ENCODE data around the gene RREB1.

The RREB1 gene

DNA sequence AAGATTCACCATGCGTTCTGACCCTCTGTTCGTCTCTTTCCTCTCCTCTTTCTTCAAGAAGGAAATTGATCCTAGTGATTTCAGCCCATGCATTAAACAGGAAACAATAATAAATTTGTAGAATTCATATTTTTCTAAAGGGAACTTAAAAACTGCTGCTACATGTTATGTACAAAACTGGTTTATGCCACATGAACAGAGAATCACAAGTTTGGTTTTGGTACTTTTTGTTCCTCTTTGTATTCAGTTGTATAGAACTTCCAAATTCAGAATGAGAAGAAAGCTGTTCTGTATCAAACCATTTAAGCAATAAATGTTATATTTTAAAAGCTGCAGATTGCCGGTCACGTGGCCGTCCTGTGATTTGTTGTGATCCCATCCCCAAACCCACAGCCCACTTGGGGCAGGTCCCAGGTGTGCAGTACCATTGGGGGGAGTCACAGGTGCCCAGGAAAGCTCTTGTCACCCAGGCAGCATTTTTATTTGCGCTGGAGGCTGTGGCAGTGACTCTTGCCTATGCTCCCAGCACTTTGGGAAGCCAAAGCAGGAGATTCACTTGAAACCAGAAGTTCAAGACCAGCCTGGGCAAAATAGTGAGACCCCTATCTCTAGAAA, 144.0 kb downstream of the RREB1 start:
- Histone ChIP-seq H3K36me3 (ENCODE audit: control insufficient read depth, insufficient read depth, low read length) (peaks cover 28% of the 10 kb centered on the region), H3K4me3 (replicated peaks; ENCODE audit: low read depth, low read length) (no peak overlapping the region), H3K27me3 (replicated peaks; ENCODE audit: control insufficient read depth, insufficient read depth, low read length) (no peaks in the 10 kb centered on the region)
- no peak for TF ChIP-seq CTCF (IDR thresholded peaks at IDR 0.05; ENCODE audit: insufficient read depth, low read length, poor library complexity, severe bottlenecking)
- no peak for DNase-seq (ENCODE audit: extremely low read depth, insufficient read length)

DNA sequence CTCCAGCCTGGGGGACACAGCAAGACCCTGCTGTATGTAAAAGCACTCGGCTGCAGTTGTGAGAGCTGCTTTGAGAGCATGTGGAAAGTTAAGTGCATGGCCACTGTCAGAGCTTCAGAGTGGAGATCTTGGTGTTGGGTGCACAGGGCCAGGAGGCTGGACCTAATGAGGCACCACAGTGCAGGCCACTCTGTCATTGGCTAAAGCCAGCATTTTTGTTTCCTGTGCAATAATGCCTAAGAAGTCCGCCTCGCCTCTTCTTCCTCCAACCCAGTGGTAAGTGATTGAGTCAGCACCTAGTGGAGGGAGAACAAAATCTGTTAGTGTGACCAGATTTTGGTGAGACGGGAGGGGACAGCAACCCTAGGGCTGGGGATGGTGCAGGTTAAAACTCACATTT, 144.6 kb downstream of the RREB1 start:
- Histone ChIP-seq H3K36me3 (ENCODE audit: control insufficient read depth, insufficient read depth, low read length) (peaks cover 25% of the 10 kb centered on the region), H3K4me3 (replicated peaks; ENCODE audit: low read depth, low read length) (no peak overlapping the region), H3K27me3 (replicated peaks; ENCODE audit: control insufficient read depth, insufficient read depth, low read length) (no peaks in the 10 kb centered on the region)
- no peak for TF ChIP-seq CTCF (IDR thresholded peaks at IDR 0.05; ENCODE audit: insufficient read depth, low read length, poor library complexity, severe bottlenecking)
- DNase-seq (ENCODE audit: extremely low read depth, insufficient read length) = no peak

DNA sequence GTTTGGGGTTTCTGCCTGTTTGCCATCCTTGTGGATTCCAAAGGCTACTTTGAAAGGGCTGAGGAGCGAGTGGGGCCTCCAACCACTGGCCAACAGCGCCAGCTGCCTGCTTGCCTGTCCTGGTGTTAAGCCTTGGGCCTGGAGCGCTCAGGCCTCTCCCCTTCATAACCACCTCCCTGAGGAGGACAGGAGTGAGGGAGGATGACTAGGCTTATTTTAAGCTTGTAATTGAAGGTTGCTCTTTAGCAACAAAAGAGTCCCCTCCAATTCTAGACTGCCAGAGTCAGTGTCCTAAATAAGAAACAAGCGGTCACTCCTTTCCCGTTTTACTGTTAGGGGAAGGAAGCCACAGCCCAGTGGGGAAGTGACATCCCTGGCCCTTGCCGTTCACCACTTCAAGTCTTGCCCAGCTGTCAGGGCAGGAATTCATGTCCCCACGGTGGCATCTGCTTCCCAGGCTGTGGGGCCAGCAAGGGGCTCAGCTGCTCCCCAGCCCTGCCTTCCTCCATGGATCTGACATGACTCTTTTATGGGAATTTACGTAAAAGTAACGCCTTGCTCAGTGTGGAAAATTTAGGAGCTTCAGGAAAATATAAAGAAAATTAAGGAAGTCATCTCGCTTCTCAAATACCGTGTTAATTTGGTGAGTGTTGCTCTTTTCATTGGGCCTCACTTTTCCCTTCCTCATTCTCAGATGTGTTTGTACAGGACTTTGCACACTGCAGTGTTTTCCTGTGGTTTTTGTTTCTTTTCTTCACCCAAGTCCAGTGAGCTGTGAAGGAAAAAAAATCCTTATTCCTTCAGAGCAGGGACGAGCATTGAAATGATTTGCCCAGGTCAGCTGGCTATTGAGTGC, 147.4 kb downstream of the RREB1 start:
- no peak for TF ChIP-seq CTCF (IDR thresholded peaks at IDR 0.05; ENCODE audit: insufficient read depth, low read length, poor library complexity, severe bottlenecking)
- peaks cover 9% of the 10 kb centered on the region for H3K36me3 ChIP-seq (ENCODE audit: control insufficient read depth, insufficient read depth, low read length)
- no peak for DNase-seq (ENCODE audit: extremely low read depth, insufficient read length)
- H3K4me3 ChIP-seq (replicated peaks; ENCODE audit: low read depth, low read length) = no peak overlapping the region
- no peaks in the 10 kb centered on the region for H3K27me3 ChIP-seq (replicated peaks; ENCODE audit: control insufficient read depth, insufficient read depth, low read length)

DNA sequence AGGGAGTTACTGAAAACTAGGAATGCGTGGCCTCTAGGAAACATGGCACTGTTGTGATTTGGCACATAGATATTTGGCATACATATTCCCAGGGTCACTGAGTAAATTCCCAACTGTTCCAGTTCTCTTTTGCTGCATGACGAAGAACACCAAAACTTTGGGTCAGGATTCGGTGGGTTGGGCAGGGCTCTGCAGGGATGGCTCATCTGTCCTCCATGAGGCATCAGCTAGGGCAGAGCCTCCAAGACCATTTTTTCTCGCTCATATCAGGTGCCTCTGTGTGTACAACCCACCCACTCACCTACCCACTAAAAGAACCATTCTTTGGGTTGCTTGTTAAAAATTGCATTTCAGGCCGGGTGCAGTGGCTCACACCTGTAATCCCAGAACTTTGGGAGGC, 148.2 kb downstream of the RREB1 start:
- no peak for DNase-seq (ENCODE audit: extremely low read depth, insufficient read length)
- Histone ChIP-seq H3K36me3 (ENCODE audit: control insufficient read depth, insufficient read depth, low read length) (peaks cover 6% of the 10 kb centered on the region), H3K27me3 (replicated peaks; ENCODE audit: control insufficient read depth, insufficient read depth, low read length) (no peaks in the 10 kb centered on the region), H3K4me3 (replicated peaks; ENCODE audit: low read depth, low read length) (no peak overlapping the region)
- TF ChIP-seq CTCF (IDR thresholded peaks at IDR 0.05; ENCODE audit: insufficient read depth, low read length, poor library complexity, severe bottlenecking) = no peak

DNA sequence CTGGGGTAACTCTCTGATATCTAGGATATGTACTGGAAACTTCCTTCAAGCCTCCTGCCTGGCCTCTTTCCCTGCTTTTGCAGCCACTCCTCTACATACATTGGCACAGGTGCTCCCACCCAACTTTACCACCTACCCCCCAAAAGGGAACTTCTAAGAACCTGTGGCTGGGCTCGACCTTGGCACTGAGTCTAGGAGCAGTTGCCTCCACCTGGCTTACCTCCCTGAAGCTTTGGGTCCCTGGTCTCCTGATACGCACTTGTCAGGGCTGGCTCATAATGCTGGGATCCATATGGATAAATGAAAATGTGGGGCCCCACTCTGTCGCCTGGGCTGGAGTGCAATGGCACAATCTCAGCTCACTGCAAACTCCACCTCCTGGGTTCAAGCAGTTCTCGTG, 149.0 kb downstream of the RREB1 start:
- Histone ChIP-seq H3K4me3 (replicated peaks; ENCODE audit: low read depth, low read length) (no peak overlapping the region), H3K36me3 (ENCODE audit: control insufficient read depth, insufficient read depth, low read length) (peaks cover 5% of the 10 kb centered on the region; the same call in 1 of the 2 replicates), H3K27me3 (replicated peaks; ENCODE audit: control insufficient read depth, insufficient read depth, low read length) (no peaks in the 10 kb centered on the region)
- DNase-seq (ENCODE audit: extremely low read depth, insufficient read length) = no peak
- TF ChIP-seq CTCF (IDR thresholded peaks at IDR 0.05; ENCODE audit: insufficient read depth, low read length, poor library complexity, severe bottlenecking) = no peak
